ENCODE results near the gene DGAT2L6. TPM values are rescaled to one million over a fixed set of nuclear protein-coding genes. Genes with fewer than 3 reads are reported as not detected.
A peak's percentile ranks its signal among the peaks of the same experiment; 100 is the strongest.

DGAT2L6 gene
- total and polyA plus RNA-seq, 2 experiments from 2014 or later, result not detected

Small RNAs within 50 kb of the gene (small RNA-seq; reads per million reads assigned to genes)
- 1.2 reads per million, percentile 68 among the genes with 10 or more reads in this experiment for gene RNA5SP507 (ENCODE audit: low replicate concordance)

Other genes starting within 250 kb of the DGAT2L6 start
- not detected in 2 replicates for gene AWAT2, start 127.5 kb upstream of the DGAT2L6 start, total RNA-seq (2014; rRNA removed; shearing (Covaris generic))
- not detected in 2 replicates for gene AWAT2, start 127.5 kb upstream of the DGAT2L6 start, polyA plus RNA-seq (2016; fragmentation: Nextera tagmentation; extraction: Ambion mirVana)
- 0.17 TPM in 1 of 2 replicates, not detected in the other for gene OTUD6A, start 115.0 kb upstream of the DGAT2L6 start, total RNA-seq (2014; rRNA removed; shearing (Covaris generic))
- gene OTUD6A, start 115.0 kb upstream of the DGAT2L6 start, polyA plus RNA-seq (2016; fragmentation: Nextera tagmentation; extraction: Ambion mirVana), result not detected in 2 replicates
- 33.4 and 38.5 TPM in 2 replicates for gene IGBP1, start 44.0 kb upstream of the DGAT2L6 start, total RNA-seq (2014; rRNA removed; shearing (Covaris generic))
- 35.2 and 36.8 TPM in 2 replicates for gene IGBP1, start 44.0 kb upstream of the DGAT2L6 start, polyA plus RNA-seq (2016; fragmentation: Nextera tagmentation; extraction: Ambion mirVana)
- not detected in 2 replicates for gene AWAT1, start 57.2 kb downstream of the DGAT2L6 start, total RNA-seq (2014; rRNA removed; shearing (Covaris generic))
- not detected in 2 replicates for gene AWAT1, start 57.2 kb downstream of the DGAT2L6 start, polyA plus RNA-seq (2016; fragmentation: Nextera tagmentation; extraction: Ambion mirVana)
- gene P2RY4, start 82.7 kb downstream of the DGAT2L6 start, total RNA-seq (2014; rRNA removed; shearing (Covaris generic)), result 0.73 TPM in 1 of 2 replicates, not detected in the other
- not detected in 2 replicates for gene P2RY4, start 82.7 kb downstream of the DGAT2L6 start, polyA plus RNA-seq (2016; fragmentation: Nextera tagmentation; extraction: Ambion mirVana)
- not detected in 2 replicates for gene ARR3, start 90.9 kb downstream of the DGAT2L6 start, total RNA-seq (2014; rRNA removed; shearing (Covaris generic))
- gene ARR3, start 90.9 kb downstream of the DGAT2L6 start, polyA plus RNA-seq (2016; fragmentation: Nextera tagmentation; extraction: Ambion mirVana), result not detected in 2 replicates
- not detected in 2 replicates for gene RAB41, start 104.7 kb downstream of the DGAT2L6 start, total RNA-seq (2014; rRNA removed; shearing (Covaris generic))
- not detected in 2 replicates for gene RAB41, start 104.7 kb downstream of the DGAT2L6 start, polyA plus RNA-seq (2016; fragmentation: Nextera tagmentation; extraction: Ambion mirVana)
- 30.2 and 33.5 TPM in 2 replicates for gene PDZD11, start 112.4 kb downstream of the DGAT2L6 start, total RNA-seq (2014; rRNA removed; shearing (Covaris generic))
- 67.6 and 68.9 TPM in 2 replicates for gene PDZD11, start 112.4 kb downstream of the DGAT2L6 start, polyA plus RNA-seq (2016; fragmentation: Nextera tagmentation; extraction: Ambion mirVana)
- 27.6 and 30.6 TPM in 2 replicates for gene KIF4A, start 112.6 kb downstream of the DGAT2L6 start, total RNA-seq (2014; rRNA removed; shearing (Covaris generic))
- gene KIF4A, start 112.6 kb downstream of the DGAT2L6 start, polyA plus RNA-seq (2016; fragmentation: Nextera tagmentation; extraction: Ambion mirVana), result 18.7 and 21.5 TPM in 2 replicates
- 10.3 and 11.3 TPM in 2 replicates for gene GDPD2, start 245.8 kb downstream of the DGAT2L6 start, total RNA-seq (2014; rRNA removed; shearing (Covaris generic))
- 3.6 and 5.2 TPM in 2 replicates for gene GDPD2, start 245.8 kb downstream of the DGAT2L6 start, polyA plus RNA-seq (2016; fragmentation: Nextera tagmentation; extraction: Ambion mirVana)

Measured in GM23338 (cell line).